ENCODE data around the gene C9orf85.
A peak's percentile ranks its signal among the peaks of the same experiment; 100 is the strongest.
"Not testable (repeated sequence)": the region's sequence is repeated elsewhere in the genome, so short reads cannot be mapped to it uniquely, and the experiment has no call there.

The C9orf85 gene

GRCh38 chr9:71931166-71931565, 19.7 kb downstream of the C9orf85 start:
- DNase-seq, result no peak
- intact Hi-C loops (cut with DNase I), result no loop called here

GRCh38 chr9:71936066-71936465, 24.6 kb downstream of the C9orf85 start:
- DNase-seq, result no peak
- intact Hi-C loops (cut with DNase I), result no loop called here

GRCh38 chr9:71937070-71937625, 25.7 kb downstream of the C9orf85 start:
- peak in 3 of 42 donors; percentile 8 to 35 (median 9) for DNase-seq
- intact Hi-C loops (cut with DNase I), result no loop called here

GRCh38 chr9:71937898-71938297, 26.5 kb downstream of the C9orf85 start:
- no peak for DNase-seq
- intact Hi-C loops (cut with DNase I), result no loop called here

- intact Hi-C loops (cut with DNase I), result no loop called here
- DNase-seq, result no peak
Observed at GRCh38 chr9:71941060-71941568, 29.7 kb downstream of the C9orf85 start.

GRCh38 chr9:71941998-71942567, 30.6 kb downstream of the C9orf85 start:
- intact Hi-C loops (cut with DNase I), result no loop called here
- DNase-seq, result no peak

- intact Hi-C loops (cut with DNase I), result no loop called here
Observed at GRCh38 chr9:71944754-71945375, 33.4 kb downstream of the C9orf85 start.

GRCh38 chr9:71954652-71955051, 43.2 kb downstream of the C9orf85 start:
- DNase-seq; intact Hi-C loops (cut with DNase I): not testable (repeated sequence)

More at GRCh38 chr9:71944754-71945375, 33.4 kb downstream of the C9orf85 start:
- DNase-seq, result no peak

- no peak for DNase-seq
- intact Hi-C loops (cut with DNase I), result no loop called here
Observed at GRCh38 chr9:71955300-71955915, 44.0 kb downstream of the C9orf85 start.

GRCh38 chr9:71962328-71962727, 50.9 kb downstream of the C9orf85 start:
- DNase-seq, result no peak
- intact Hi-C loops (cut with DNase I), result no loop called here

- DNase-seq; intact Hi-C loops (cut with DNase I): not testable (repeated sequence)
Observed at GRCh38 chr9:71963471-71963996, 52.1 kb downstream of the C9orf85 start.

GRCh38 chr9:71965403-71965802, 54.0 kb downstream of the C9orf85 start:
- DNase-seq, result no peak
- intact Hi-C loops (cut with DNase I), result no loop called here

GRCh38 chr9:71966601-71967000, 55.2 kb downstream of the C9orf85 start:
- intact Hi-C loops (cut with DNase I), result no loop called here
- DNase-seq, result no peak

GRCh38 chr9:71968541-71969090, 57.2 kb downstream of the C9orf85 start:
- no peak for DNase-seq
- intact Hi-C loops (cut with DNase I), result no loop called here

GRCh38 chr9:71975833-71976232, 64.4 kb downstream of the C9orf85 start:
- intact Hi-C loops (cut with DNase I), result no loop called here
- DNase-seq, result no peak

- intact Hi-C loops (cut with DNase I), result no loop called here
- DNase-seq, result no peak
Observed at GRCh38 chr9:71977003-71977402, 65.6 kb downstream of the C9orf85 start.

GRCh38 chr9:71980266-71981190, 69.1 kb downstream of the C9orf85 start:
- intact Hi-C loops (cut with DNase I), result no loop called here
- peak in 3 of 42 donors; percentile 8 to 34 (median 24) for DNase-seq

GRCh38 chr9:71981944-71982343, 70.5 kb downstream of the C9orf85 start:
- intact Hi-C loops (cut with DNase I), result no loop called here
- no peak for DNase-seq

GRCh38 chr9:71984403-71984802, 73.0 kb downstream of the C9orf85 start:
- intact Hi-C loops (cut with DNase I), result no loop called here
- DNase-seq, result peak in 1 of 42 donors; percentile 23
